GM12878 (cell line): Measurements from ENCODE around the gene ETHE1. TPM values are rescaled to one million over a fixed set of nuclear protein-coding genes. Genes with fewer than 3 reads are reported as not detected.

Source experiments
- ATAC-seq: fragments of 200-7000 bp; cut with Tn5 transposase; 3 replicates; pipeline ENCODE4 v1.9.1; 2020; ENCODE audit warnings: mild to moderate bottlenecking, moderate library complexity
- BruUV-seq: library from RNA; stranded (reverse); fragments of 400-500 nt; replicated peaks from 2 replicates; lab custom pipeline; 2021; lab: Mats Ljungman, UMichigan
- CTCF ChIA-PET: fragments of 300-600 bp; sonication (Branson Sonifier 250); formaldehyde crosslinking; extraction: SDS; loops from one replicate; lab custom pipeline; 2021; ENCODE audit warnings: inconsistent platforms; lab: Yijun Ruan, JAX
- POLR2A ChIA-PET: fragments of 350-600 bp; formaldehyde crosslinking; extraction: SDS; loops from one replicate; lab custom pipeline; 2021; ENCODE audit warnings: inconsistent platforms; lab: Charles Lee
- RAD21 ChIA-PET: fragments of 300-600 bp; sonication (Branson Sonifier 250); formaldehyde crosslinking; loops from one replicate; lab custom pipeline; 2023; ENCODE audit warnings: antibody characterized with exemption; ENCODE audit not compliant: unreplicated experiment; lab: Charles Lee
- SMC1A ChIA-PET: fragments of 300-600 bp; sonication (Branson Sonifier 250); formaldehyde crosslinking; loops from one replicate; lab custom pipeline; 2023; ENCODE audit not compliant: unreplicated experiment, uncharacterized antibody; lab: Charles Lee
- DNase-seq: peaks from one replicate; pipeline ENCODE4 v3.0.0-alpha.2; 2011; ENCODE audit warnings: low read depth, low spot score
- FAIRE-seq: peaks from 3 replicates; lab custom pipeline; 2011; peaks lifted over from hg19 to GRCh38; lab: Jason Lieb, UNC
- H2AFZ ChIP-seq: 2 replicates; pipeline ENCODE4 v1.6.0; 2011; ENCODE audit warnings: low read depth, low read length, control low read depth; ENCODE audit not compliant: control insufficient read depth
- H3K27ac ChIP-seq: 2 replicates; pipeline ENCODE4 v1.5.1; 2011; ENCODE audit warnings: control low read depth; ENCODE audit not compliant: control insufficient read depth, insufficient read depth
- H3K27me3 ChIP-seq, 2 experiments: replicated peaks in 1 of 2; 2 replicates each; pipeline versions ENCODE4 v1.6.0 to v1.6.1; 2011; ENCODE audit warnings: low read length in 1 of 2; ENCODE audit not compliant: control insufficient read depth in 2 of 2, insufficient read depth in 2 of 2
- H3K36me3 ChIP-seq, 2 experiments: 2 replicates each; pipeline ENCODE4 v1.5.1; 2011; ENCODE audit warnings: low read length in 1 of 2; ENCODE audit not compliant: control insufficient read depth in 2 of 2, insufficient read depth in 2 of 2
- H3K4me1 ChIP-seq: 2 replicates; pipeline ENCODE4 v1.6.1; 2011; ENCODE audit warnings: mild to moderate bottlenecking, low read length, moderate library complexity, mixed read lengths; ENCODE audit not compliant: control insufficient read depth, insufficient read depth
- H3K4me2 ChIP-seq: 2 replicates; pipeline ENCODE4 v1.6.0; 2011; ENCODE audit warnings: control low read depth; ENCODE audit not compliant: control insufficient read depth, insufficient read depth
- H3K4me3 ChIP-seq: fragments of 200-600 bp; sonication (generic); 2 replicates; pipeline ENCODE4 v1.5.1; 2016
- H3K79me2 ChIP-seq: 2 replicates; pipeline ENCODE4 v1.6.0; 2011; ENCODE audit warnings: low read length; ENCODE audit not compliant: control insufficient read depth, insufficient read depth
- H3K9ac ChIP-seq: 2 replicates; pipeline ENCODE4 v1.8.0; 2011; ENCODE audit warnings: low read length, control low read depth, mixed read lengths; ENCODE audit not compliant: control insufficient read depth, insufficient read depth
- H3K9me3 ChIP-seq: replicated peaks from 3 replicates; pipeline ENCODE4 v1.5.1; 2011; ENCODE audit warnings: mild to moderate bottlenecking, low read length; ENCODE audit not compliant: control insufficient read depth, insufficient read depth
- H4K20me1 ChIP-seq: 2 replicates; pipeline ENCODE4 v1.6.0; 2011; ENCODE audit not compliant: control insufficient read depth, insufficient read depth
- DPF2 ChIP-seq: fragments of 450-650 bp; IDR thresholded peaks from 2 replicates; pipeline ENCODE4 v1.6.1; 2017; ENCODE audit warnings: mild to moderate bottlenecking
- ESRRA ChIP-seq: IDR thresholded peaks from 2 replicates; pipeline ENCODE4 v1.6.1; 2012; ENCODE audit warnings: mild to moderate bottlenecking, low read length, improper control_type of control experiment
- ETV6 ChIP-seq, 2 experiments: fragments of 450-650 bp in 1 of 2; IDR thresholded peaks in 1 of 2; conservative IDR thresholded peaks in 1 of 2; 2 replicates each; pipeline ENCODE4 v1.6.1; 2014; ENCODE audit warnings: antibody characterized with exemption in 1 of 2, borderline replicate concordance in 1 of 2, low read depth in 1 of 2, mild to moderate bottlenecking in 1 of 2, moderate library complexity in 1 of 2
- NR2C2 ChIP-seq: IDR thresholded peaks from 2 replicates; pipeline ENCODE4 v1.6.1; 2011; ENCODE audit warnings: borderline replicate concordance, low read depth; ENCODE audit not compliant: control insufficient read depth, insufficient read length
- RUNX3 ChIP-seq: IDR thresholded peaks from 2 replicates; pipeline ENCODE4 v1.6.1; 2012; ENCODE audit warnings: low read length, inconsistent platforms
- SRF ChIP-seq, 2 experiments: IDR thresholded peaks; 2 replicates each; pipeline ENCODE4 v1.6.1; 2011; ENCODE audit warnings: low read depth in 2 of 2, low read length in 2 of 2, mild to moderate bottlenecking in 1 of 2, moderate library complexity in 1 of 2
- SUPT20H ChIP-seq: IDR thresholded peaks from 2 replicates; pipeline ENCODE4 v1.6.1; 2011; ENCODE audit warnings: low read depth, mild to moderate bottlenecking, low read length, moderate library complexity, borderline replicate concordance; ENCODE audit not compliant: control insufficient read depth
- WGBS: methylation state at CpG from one replicate; pipeline ENCODE4 v1.1.6; 2016; ENCODE audit warnings: low lambda C conversion rate; ENCODE audit not compliant: insufficient replicate concordance, insufficient coverage; ENCODE audit errors: missing lambda C conversion rate; 5-methylcytosine and 5-hydroxymethylcytosine counted together
- in situ Hi-C: fragments of 300-500 bp; cut with MboI; formaldehyde crosslinking; loops from 9 replicates; pipeline ENCODE4 v1.14.3; 2018; ENCODE audit warnings: mixed read lengths
- intact Hi-C: fragments of 100-400 bp; cut with micrococcal nuclease; formaldehyde crosslinking; loops from one replicate; pipeline ENCODE4 v1.14.2; 2022; ENCODE audit not compliant: unreplicated experiment
- polyA plus RNA-seq, 11 experiments: library from polyadenylated mRNA; depleted of rRNA in 4 of 11; unstranded in 6 of 11; stranded (reverse) in 5 of 11; fragments of >200 nt; fragmentation: Nextera tagmentation in 4 of 11; fragmentation: Illumina TruSeq in 1 of 11; extraction: Ambion mirVana in 4 of 11; extraction: Trizol in 1 of 11; gene quantifications; 1 replicate in 1 of 11; 2 replicates in 10 of 11; pipeline versions ENCODE4 v1.2.1 to v1.2.3, GENCODE V29; 2011 to 2016; ENCODE audit warnings: inconsistent platforms in 2 of 11, missing spikeins in 2 of 11, low read depth in 1 of 11
- total RNA-seq, 4 experiments: library from RNA; depleted of rRNA in 3 of 4; stranded (reverse); fragments of >200 nt in 3 of 4; fragmentation: Illumina TruSeq in 1 of 4; extraction: Trizol in 1 of 4; gene quantifications; 2 replicates each; pipeline versions ENCODE4 v1.2.1 to v1.2.3, GENCODE V29; 2013 to 2021
- TF ChIP-seq, protein P1 (sequence below): fragments of 450-650 bp; IDR thresholded peaks from 2 replicates; pipeline ENCODE4 v1.6.1; 2018; ENCODE audit warnings: borderline replicate concordance, mild to moderate bottlenecking; ENCODE audit not compliant: partially characterized antibody
- TF ChIP-seq, protein P2 (sequence below): fragments of 450-650 bp; IDR thresholded peaks from 2 replicates; pipeline ENCODE4 v1.6.1; 2017; ENCODE audit warnings: low read depth, mild to moderate bottlenecking, moderate library complexity

ETHE1 gene
- total and polyA plus RNA-seq, 10 of the 15 experiments (the other 5 are each of a cell fraction or from before 2014, with no cell fraction given): 22.1 to 155 (median 52.7) TPM

DNA sequence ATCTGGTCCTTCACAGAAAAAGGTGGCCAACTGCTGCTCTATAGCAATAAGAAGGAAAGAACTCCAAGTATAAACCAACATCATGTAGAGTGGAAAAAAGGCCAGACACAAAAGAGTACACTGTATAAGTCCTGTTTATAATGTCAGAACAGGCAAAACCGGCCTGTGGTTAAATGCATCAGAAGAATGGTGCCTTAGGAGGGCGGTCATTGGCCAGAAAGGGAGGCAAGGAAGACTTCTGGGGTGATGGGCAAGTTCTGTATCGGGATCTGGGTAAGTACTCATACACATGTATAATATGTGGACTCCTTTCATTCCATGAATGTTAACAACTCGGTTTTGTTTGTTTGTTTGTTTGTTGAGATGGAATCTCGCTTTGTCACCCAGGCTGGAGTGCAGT lies 4.1 kb downstream of the ETHE1 start:
- SMC1A ChIA-PET: interaction anchor here (3.4 to 6.9 kb wide), 2 partner anchors 18 to 76 kb away, joined by 11 to 194 read pairs; partner anchors contain the start of gene PHLDB3
- ATAC-seq: no peak
- RAD21 ChIA-PET: interaction anchor here (0.7 to 1.8 kb wide), 3 partner anchors 19 to 76 kb away, joined by 3 to 7 read pairs (median 4); no protein-coding TSS in a partner anchor
- intact Hi-C loops: no loop called here
- DNase-seq: no peak
- POLR2A ChIA-PET: no interaction called here
- 97% methylated on average over 5 of the region's 5 CpGs for WGBS
- TF ChIP-seq RUNX3: no peak
- TF ChIP-seq, all 136 proteins: peak for 0
- CTCF ChIA-PET: interaction anchor here (4.0 to 9.3 kb wide), 4 partner anchors 18 to 91 kb away, joined by 11 to 393 read pairs (median 33); partner anchors contain the start of gene PHLDB3
- Histone ChIP-seq H2AFZ (no peak overlapping the region), H3K36me3 (no peaks in the 10 kb centered on the region; a peak in 1 of 4 replicates), H3K4me1 (peaks cover 3% of the 10 kb centered on the region; the same call in 1 of the 2 replicates), H4K20me1 (no peaks in the 10 kb centered on the region), H3K79me2 (peaks cover 12% of the 10 kb centered on the region), H3K27me3 (no peaks in the 10 kb centered on the region), H3K4me3 (no peak overlapping the region), H3K9ac (no peak overlapping the region), H3K4me2 (no peak overlapping the region), H3K27ac (no peak overlapping the region), H3K9me3 (no peaks in the 10 kb centered on the region)
- in situ Hi-C loops: loop anchor here (5.0 kb wide), 1 partner anchor 76 kb away; no protein-coding TSS in a partner anchor
- no peak for FAIRE-seq
- BruUV-seq: no TSS peak

DNA sequence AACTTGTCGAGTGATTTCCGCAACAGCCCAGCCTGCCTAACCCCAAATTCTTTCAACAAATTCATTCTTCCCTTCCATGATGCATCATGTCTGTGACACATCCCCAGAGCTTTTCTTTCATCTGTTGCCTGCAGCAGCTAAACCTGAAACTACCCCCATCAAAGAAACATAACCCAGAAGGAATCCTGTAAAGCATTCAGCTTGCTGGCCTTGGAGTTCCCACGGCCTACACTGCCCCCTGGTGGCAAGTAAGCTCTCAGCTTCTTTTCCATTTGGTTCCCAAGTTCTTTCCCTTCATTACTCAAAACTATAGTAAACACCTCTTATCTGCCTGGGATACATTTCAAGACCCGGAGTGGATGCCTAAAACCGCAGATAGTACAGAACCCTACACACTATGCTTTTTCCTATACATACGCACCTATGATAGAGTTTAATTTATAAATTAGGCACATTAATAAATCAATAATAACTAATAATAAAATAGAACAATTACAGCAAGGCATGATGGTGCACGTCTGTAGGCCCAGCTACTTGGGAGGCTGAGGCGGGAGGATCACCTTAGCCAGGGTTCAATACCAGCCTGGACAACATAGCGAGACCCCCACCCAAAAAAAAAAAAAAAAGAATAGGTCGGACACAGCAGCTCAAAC lies 7.4 kb downstream of the ETHE1 start:
- H2AFZ ChIP-seq: no peak overlapping the region
- 20% methylated on average over 10 of the region's 10 CpGs for whole genome bisulfite sequencing
- ATAC-seq (peak; percentile 77), FAIRE-seq (peak; percentile 83), DNase-seq (peak; percentile 33)
- ChIA-PET POLR2A (interaction anchor here (0.7 to 1.6 kb wide), 6 partner anchors 14 to 73 kb away, joined by 3 to 11 read pairs (median 4); partner anchors contain the start of genes PHLDB3 and ZNF575), RAD21 (interaction anchor here (0.7 to 4.8 kb wide), 18 partner anchors 9 to 149 kb away, joined by 3 to 186 read pairs (median 5); partner anchors contain the start of genes IRGQ, PHLDB3, ZNF575 and ZNF576), SMC1A (interaction anchor here (0.5 to 6.9 kb wide), 24 partner anchors 9 to 145 kb away, joined by 3 to 194 read pairs (median 5); partner anchors contain the start of gene PHLDB3), CTCF (interaction anchor here (0.6 to 9.3 kb wide), 37 partner anchors 9 to 349 kb away, joined by 3 to 393 read pairs (median 7); partner anchors contain the start of genes IRGQ, LYPD3, PHLDB3 and ZNF575)
- intact Hi-C loops: loop anchor here (1.0 kb wide), 1 partner anchor 72 kb away; no protein-coding TSS in a partner anchor
- TSS peak; percentile 55 for BruUV-seq
- H3K36me3 ChIP-seq: no peaks in the 10 kb centered on the region; a peak in 1 of 4 replicates
- H3K4me1 ChIP-seq: peaks cover under 1% of the 10 kb centered on the region; the same call in 1 of the 2 replicates
- no peaks in the 10 kb centered on the region for H4K20me1 ChIP-seq
- H3K4me3 ChIP-seq: no peak overlapping the region
- H3K27me3 ChIP-seq: no peaks in the 10 kb centered on the region
- no peak overlapping the region for H3K9ac ChIP-seq
- H3K4me2 ChIP-seq: no peak overlapping the region
- H3K9me3 ChIP-seq: no peaks in the 10 kb centered on the region; the same call in 2 of the 3 replicates
- H3K79me2 ChIP-seq: peaks cover 1% of the 10 kb centered on the region; the same call in 1 of the 2 replicates
- in situ Hi-C loops: loop anchor here (5.0 kb wide), 1 partner anchor 72 kb away; no protein-coding TSS in a partner anchor
- H3K27ac ChIP-seq: no peak overlapping the region
- TF ChIP-seq SUPT20H: no peak
- TF ChIP-seq ETV6 (conservative IDR thresholded peaks at IDR 0.05 in 1 of 2, IDR thresholded peaks at IDR 0.05 in 1 of 2; ENCODE audit: borderline replicate concordance in 1 of 2, low read depth in 1 of 2): no peak
- TF ChIP-seq DPF2: no peak
- TF ChIP-seq NR2C2: no peak
- TF ChIP-seq, protein P1, sequence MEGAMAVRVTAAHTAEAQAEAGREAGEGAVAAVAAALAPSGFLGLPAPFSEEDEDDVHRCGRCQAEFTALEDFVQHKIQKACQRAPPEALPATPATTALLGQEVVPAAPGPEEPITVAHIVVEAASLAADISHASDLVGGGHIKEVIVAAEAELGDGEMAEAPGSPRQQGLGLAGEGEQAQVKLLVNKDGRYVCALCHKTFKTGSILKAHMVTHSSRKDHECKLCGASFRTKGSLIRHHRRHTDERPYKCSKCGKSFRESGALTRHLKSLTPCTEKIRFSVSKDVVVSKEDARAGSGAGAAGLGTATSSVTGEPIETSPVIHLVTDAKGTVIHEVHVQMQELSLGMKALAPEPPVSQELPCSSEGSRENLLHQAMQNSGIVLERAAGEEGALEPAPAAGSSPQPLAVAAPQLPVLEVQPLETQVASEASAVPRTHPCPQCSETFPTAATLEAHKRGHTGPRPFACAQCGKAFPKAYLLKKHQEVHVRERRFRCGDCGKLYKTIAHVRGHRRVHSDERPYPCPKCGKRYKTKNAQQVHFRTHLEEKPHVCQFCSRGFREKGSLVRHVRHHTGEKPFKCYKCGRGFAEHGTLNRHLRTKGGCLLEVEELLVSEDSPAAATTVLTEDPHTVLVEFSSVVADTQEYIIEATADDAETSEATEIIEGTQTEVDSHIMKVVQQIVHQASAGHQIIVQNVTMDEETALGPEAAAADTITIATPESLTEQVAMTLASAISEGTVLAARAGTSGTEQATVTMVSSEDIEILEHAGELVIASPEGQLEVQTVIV: no peak
- TF ChIP-seq ESRRA: no peak
- TF ChIP-seq, protein P2, sequence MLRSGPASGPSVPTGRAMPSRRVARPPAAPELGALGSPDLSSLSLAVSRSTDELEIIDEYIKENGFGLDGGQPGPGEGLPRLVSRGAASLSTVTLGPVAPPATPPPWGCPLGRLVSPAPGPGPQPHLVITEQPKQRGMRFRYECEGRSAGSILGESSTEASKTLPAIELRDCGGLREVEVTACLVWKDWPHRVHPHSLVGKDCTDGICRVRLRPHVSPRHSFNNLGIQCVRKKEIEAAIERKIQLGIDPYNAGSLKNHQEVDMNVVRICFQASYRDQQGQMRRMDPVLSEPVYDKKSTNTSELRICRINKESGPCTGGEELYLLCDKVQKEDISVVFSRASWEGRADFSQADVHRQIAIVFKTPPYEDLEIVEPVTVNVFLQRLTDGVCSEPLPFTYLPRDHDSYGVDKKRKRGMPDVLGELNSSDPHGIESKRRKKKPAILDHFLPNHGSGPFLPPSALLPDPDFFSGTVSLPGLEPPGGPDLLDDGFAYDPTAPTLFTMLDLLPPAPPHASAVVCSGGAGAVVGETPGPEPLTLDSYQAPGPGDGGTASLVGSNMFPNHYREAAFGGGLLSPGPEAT: no peak
- no peak for TF ChIP-seq SRF (IDR thresholded peaks at IDR 0.05; ENCODE audit: low read depth in 2 of 2, low read length in 2 of 2)
